ENCODE results near the gene TSPEAR. TPM values are rescaled to one million over a fixed set of nuclear protein-coding genes. Genes with fewer than 3 reads are reported as not detected.

TSPEAR gene
- total and polyA plus RNA-seq, 2 of the 13 experiments (the other 11 are each of a cell fraction or from before 2014, with no cell fraction given): 0.07 to 0.32 TPM

DNA sequence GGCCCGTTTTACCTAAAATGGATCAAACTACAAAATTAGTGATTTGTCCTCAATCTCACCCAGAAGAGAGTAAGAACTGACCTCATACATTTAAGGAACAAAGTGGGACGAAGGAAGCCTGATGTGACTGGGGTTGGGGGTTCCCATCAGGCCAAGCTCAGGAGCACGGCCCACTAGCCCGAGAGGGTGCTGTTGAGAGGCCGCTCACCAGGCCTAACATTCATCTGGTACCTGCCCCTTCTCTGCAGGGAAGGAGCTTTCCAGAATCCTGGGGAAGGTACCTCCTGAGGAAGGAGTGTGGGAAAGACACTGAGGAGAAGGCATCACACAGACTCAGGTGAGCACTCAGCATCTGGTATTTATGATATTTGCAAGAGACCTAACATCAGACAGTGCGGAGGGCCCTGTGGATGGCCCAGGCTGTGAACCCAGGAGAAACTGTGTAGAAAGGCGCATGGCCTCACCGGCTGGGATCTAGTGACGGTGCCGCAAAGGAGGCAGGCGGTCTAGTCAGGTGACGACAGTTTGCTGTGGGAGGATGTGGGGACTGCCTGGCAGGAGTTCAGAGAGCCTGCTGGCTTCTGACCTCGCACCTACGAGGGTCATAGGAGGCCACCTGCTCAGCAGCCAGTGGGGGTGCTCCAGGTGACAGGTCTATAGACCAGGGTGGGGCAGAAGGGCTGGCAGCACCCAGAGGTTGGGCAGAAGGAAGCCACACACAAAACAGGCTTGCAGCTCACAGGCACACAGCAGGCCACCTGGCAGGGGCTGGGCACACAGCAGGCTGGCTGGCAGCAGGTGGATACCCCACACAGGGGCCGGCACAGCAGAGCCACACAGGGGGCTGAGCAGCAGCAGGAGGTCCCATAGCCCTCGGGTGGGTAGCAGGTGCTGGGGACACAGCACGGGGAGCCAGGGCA is 57.5 kb downstream of the TSPEAR start:
- CTCF ChIA-PET (ENCODE audit: low intra/inter-chr PET ratio, low total read pairs): no interaction called here

More for the DNA sequence above, 57.5 kb downstream of the TSPEAR start:
- DNase-seq (ENCODE audit: low spot score) (no peak), ATAC-seq (no peak), FAIRE-seq (no peak)
- no peaks in the 10 kb centered on the region for H3K79me2 ChIP-seq (ENCODE audit: insufficient read depth, low read length)
- H4K20me1 ChIP-seq (ENCODE audit: insufficient read depth, low read length): no peaks in the 10 kb centered on the region
- no peak overlapping the region for H2AFZ ChIP-seq (ENCODE audit: low read length)
- no peak for TF ChIP-seq ZNF788 (CRISPR knock-in tag; IDR thresholded peaks at IDR 0.05; ENCODE audit: borderline replicate concordance)
- TF ChIP-seq, protein P1, sequence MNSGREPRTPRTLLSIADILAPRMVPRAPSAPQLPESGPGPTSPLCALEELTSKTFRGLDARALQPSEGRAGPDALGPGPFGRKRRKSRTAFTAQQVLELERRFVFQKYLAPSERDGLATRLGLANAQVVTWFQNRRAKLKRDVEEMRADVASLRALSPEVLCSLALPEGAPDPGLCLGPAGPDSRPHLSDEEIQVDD (CRISPR knock-in tag; IDR thresholded peaks at IDR 0.05; ENCODE audit: borderline replicate concordance): no peak
- TF ChIP-seq RNF2 (conservative IDR thresholded peaks at IDR 0.05; ENCODE audit: low read depth): no peak
- no peak for TF ChIP-seq NR2C2 (CRISPR knock-in tag; IDR thresholded peaks at IDR 0.05; ENCODE audit: borderline replicate concordance)
- TF ChIP-seq, protein P2, sequence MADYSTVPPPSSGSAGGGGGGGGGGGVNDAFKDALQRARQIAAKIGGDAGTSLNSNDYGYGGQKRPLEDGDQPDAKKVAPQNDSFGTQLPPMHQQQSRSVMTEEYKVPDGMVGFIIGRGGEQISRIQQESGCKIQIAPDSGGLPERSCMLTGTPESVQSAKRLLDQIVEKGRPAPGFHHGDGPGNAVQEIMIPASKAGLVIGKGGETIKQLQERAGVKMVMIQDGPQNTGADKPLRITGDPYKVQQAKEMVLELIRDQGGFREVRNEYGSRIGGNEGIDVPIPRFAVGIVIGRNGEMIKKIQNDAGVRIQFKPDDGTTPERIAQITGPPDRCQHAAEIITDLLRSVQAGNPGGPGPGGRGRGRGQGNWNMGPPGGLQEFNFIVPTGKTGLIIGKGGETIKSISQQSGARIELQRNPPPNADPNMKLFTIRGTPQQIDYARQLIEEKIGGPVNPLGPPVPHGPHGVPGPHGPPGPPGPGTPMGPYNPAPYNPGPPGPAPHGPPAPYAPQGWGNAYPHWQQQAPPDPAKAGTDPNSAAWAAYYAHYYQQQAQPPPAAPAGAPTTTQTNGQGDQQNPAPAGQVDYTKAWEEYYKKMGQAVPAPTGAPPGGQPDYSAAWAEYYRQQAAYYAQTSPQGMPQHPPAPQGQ (CRISPR knock-in tag; IDR thresholded peaks at IDR 0.05; ENCODE audit: borderline replicate concordance): no peak
- no peak for TF ChIP-seq NFE2 (CRISPR knock-in tag; IDR thresholded peaks at IDR 0.05)
- no peak for TF ChIP-seq ZNF766 (CRISPR knock-in tag; IDR thresholded peaks at IDR 0.05; ENCODE audit: borderline replicate concordance)
- no peak for TF ChIP-seq ZNF343 (CRISPR knock-in tag; IDR thresholded peaks at IDR 0.05)
- TF ChIP-seq ZKSCAN1 (IDR thresholded peaks at IDR 0.05; ENCODE audit: low read length): no peak
- no peak for TF ChIP-seq SAP130 (CRISPR knock-in tag; IDR thresholded peaks at IDR 0.05; ENCODE audit: low read depth)
- no peak for TF ChIP-seq ZNF350 (CRISPR knock-in tag; IDR thresholded peaks at IDR 0.05; ENCODE audit: borderline replicate concordance, low read depth)
- TF ChIP-seq HOXD1 (CRISPR knock-in tag; IDR thresholded peaks at IDR 0.05): no peak
- intact Hi-C loops (cut with micrococcal nuclease; ENCODE audit: unreplicated experiment): no loop called here
- BruUV-seq (replicated peaks): no TSS peak
- H3K36me3 ChIP-seq (replicated peaks in 1 of 2; ENCODE audit: control insufficient read depth in 1 of 2, insufficient read depth in 2 of 2, low read length in 2 of 2): no peaks in the 10 kb centered on the region
- WGBS (ENCODE audit: low lambda C conversion rate): 52% methylated on average over 14 of the region's 17 CpGs
- POLR2A ChIA-PET: no interaction called here
- no peak overlapping the region for H3K4me3 ChIP-seq (replicated peaks in 1 of 3; ENCODE audit: insufficient read depth in 1 of 3, low read depth in 2 of 3, low read length in 3 of 3)
- H3K9ac ChIP-seq (ENCODE audit: insufficient read depth, low read depth, low read length): no peak overlapping the region
- peaks cover 3 to 23% of the 10 kb centered on the region in 2 experiments; a peak in 3 of 5 replicates for H3K27me3 ChIP-seq (ENCODE audit: control insufficient read depth in 1 of 2, insufficient read depth in 2 of 2, low read length in 2 of 2)
- H3K27ac ChIP-seq (ENCODE audit: extremely low read length, insufficient read depth, low read length): no peak overlapping the region
- no peak overlapping the region for H3K4me2 ChIP-seq (ENCODE audit: low read depth, low read length)
- peaks cover 4% of the 10 kb centered on the region; the same call in 1 of the 2 replicates for H3K9me3 ChIP-seq (ENCODE audit: low read length)
- H3K4me1 ChIP-seq (ENCODE audit: insufficient read depth, low read length): peaks cover 6% of the 10 kb centered on the region; the same call in 1 of the 2 replicates
- in situ Hi-C loops (cut with HindIII; ENCODE audit: extremely low pct_ligation_motif_present, low pct_unique_long_range_greater_than_20kb): no loop called here
